Activated naive CD4-positive, alpha-beta T cell (primary cell): ENCODE results near the gene MAPK10.

ENCODE experiments used
- DNase-seq, 4 experiments: peaks; one replicate each; lab custom pipeline; 2025; lab: John Stamatoyannopoulos, UW

Gene MAPK10

DNA sequence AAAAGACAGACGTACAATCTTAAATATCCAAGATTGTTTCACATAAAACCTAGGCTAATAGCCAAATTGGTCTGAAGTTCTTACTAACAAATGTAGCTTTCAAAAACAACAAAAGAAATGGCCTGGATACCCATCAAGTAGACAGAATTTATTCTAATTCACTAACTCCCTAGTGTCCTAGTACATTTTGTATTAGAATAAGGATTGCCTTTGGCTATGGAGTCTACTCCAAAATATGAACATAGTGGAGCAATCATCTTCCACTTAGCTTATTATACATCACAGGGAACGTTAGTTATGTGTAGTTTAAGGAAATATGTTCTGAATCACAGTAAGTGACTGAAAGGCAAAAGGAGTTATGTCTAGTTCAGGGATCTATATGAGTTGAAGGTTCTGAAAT is 81.7 kb downstream of the MAPK10 start:
- DNase-seq = no peak

DNA sequence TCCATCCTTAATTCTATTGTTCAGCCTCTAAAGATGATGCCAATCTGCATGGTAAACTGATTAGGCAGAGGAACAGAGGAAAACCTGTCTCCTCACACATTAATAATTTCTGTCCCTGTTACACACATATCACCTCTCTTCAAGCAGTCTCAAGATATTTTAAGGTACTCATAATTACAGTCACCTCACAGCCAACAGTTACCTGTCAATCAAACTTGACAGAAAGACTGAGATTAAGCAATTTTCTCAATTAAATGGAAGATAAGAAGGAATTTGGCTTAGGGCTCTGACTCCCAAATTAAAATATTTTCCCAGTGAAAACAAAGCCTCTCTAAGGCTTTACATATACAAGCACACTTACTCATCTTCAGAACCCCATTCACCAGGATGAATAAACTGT is 85.2 kb downstream of the MAPK10 start:
- no peak for DNase-seq

DNA sequence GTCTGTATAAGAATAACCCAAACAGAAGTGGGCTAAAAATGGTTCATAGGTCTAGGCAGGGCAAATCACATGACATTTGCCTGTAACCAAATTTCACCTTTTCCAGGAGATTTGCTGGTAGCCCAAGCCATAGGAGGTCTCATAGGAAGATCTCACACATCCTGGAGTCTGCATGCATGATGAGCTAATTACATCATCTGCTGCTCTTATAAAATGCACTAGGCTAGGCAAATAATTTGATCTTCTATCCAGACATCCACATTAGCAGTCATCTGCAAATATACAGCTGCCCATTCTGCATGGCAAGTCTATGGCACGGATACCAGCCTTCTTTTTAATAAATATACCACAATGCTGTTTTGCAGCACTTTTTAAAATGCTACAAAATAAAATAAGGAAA is 87.2 kb downstream of the MAPK10 start:
- DNase-seq = no peak

DNA sequence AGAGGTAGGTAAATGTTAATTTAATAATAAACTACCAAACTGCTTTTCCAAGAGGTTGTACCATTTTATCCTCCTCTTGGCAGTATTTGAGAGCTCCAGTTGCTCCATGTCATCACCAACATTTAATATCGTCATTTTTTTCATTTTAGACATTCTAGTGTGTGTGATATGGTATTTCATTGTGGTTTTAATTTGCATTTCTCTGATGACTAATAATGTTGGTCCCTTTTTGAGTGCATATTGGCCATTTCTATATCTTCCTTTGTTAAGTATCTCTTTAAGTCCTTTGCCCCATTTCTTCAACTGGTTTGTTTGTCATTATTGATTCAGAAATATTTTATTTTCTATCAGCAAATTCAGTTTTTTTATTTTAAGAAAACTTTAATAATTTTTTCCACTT is 88.8 kb downstream of the MAPK10 start:
- no peak for DNase-seq

DNA sequence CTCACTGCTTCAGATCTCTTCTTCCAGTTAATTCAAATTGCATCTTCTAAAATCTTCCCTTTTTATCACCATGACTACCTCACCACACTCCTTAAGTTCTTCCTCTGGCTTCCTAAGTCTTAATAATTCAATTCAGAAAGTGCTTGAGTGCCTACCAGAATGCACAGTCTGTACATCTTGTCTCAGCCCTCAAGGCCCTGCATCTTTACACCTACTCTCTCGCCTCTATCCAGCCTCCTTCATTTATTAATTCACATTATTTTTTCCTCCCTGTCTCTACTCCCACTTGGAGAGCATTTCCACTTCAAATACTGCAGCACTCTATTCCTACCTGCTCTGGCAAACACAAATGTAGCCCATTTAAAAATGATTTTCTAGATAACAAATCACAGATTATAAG is 90.5 kb downstream of the MAPK10 start:
- no peak for DNase-seq

DNA sequence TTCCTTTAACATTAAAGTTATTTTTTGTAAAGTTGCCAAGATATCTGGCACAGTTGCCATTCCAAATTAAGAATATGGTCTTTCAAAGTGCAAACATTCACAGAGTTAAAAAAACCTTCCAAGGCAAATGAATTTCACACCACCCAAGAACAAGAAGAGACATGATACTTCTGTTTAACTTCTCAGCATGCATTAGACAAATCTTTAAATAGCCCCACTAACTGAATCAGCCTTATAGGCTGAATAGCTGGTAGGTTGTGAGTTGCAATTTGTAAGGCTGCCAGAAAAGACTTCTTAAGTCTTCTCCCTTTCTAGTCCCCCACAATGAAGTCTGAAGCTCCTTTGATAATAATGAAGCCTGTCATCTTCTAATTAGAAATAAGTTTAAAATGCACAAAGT is 95.6 kb downstream of the MAPK10 start:
- DNase-seq = no peak

DNA sequence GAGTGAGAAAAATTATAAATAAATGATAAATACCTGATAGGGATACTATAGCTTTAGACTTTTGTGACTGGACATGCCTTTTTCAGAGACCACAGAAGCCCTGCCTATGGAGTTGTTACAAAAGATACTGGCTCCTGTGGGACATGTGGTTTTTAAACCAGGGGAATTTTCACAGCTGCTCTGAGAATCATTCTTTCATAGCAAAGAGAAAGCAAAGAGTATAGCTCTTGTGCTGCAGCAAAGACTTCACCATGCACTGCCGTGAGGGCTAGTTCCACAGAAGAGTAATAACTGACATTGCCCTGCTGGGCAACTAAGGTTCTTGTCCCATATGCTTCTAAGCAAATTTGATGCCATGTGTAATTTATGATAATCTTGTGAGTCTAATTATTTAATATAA is 98.2 kb downstream of the MAPK10 start:
- no peak for DNase-seq

DNA sequence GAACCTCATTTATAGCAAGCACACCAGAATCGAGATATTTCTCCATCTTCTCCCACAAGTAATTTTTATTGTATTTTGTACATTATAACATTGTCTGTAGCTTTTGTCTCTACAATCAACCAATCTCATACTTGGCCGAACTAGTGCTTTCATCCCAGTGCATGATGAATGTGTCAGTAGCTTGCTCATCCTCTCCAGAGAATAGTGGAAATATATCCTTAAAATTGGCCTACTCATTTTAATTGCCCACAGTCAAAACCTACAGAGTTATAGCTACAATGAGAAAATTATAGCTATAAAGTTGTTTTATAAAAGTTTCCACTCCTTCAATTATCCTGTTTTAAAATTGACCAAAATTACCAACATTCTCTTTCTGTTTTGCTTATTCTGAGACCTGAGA is 103.8 kb downstream of the MAPK10 start:
- DNase-seq = no peak

DNA sequence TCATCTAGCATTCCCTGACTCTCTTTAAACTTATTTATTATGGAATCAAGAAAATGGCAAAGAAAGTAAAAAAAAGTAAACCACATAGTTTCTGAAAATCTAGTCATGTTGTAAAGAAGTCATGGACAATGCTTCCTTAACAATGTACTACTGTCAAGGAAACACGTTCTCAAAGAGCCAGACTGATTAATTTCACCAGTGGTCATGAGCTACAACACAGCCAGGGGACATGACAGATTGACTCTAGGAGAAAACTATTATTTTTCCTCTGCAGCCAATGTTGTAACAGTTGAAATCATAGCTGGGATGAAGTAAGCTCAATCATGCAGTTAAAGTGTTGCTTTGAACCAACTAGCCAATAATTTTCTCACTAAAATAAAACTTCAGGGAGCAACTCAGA is 109.2 kb downstream of the MAPK10 start:
- no peak for DNase-seq

DNA sequence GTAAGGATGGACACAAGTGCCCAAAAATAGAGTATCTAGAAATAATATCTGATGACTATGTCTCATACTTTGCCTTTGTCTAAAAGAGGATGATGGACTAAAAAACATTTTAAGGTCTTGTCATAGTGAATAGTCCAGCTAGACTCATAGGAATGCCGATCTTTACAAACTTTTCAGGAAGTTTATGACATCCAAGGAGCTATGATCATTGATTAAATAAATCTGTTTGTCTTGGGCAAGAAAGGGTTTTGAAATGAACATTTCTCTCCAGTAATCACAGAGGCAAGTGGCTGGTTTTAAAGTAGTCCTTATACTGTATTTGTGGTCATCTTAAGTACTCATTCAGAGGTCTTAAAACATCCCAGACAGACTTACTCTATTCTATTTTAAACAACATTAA is 109.8 kb downstream of the MAPK10 start:
- no peak for DNase-seq

DNA sequence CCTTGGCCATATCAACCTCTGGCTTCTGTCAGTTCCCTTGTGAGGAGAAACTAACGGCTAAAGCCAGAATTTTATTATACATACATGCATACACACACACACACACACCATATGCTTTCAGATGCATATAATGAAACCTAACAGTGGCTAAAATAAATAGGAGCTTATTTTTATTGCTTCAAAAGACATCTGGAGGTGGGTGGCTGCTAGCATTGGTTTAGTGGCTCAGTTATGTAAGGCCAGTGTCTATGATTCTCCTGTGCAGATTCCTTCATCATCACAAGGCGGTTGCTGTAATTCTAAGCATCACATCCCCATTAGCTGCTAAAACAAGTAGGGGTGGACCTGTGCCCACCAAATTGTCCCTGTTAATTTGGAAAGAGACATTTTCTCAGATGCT is 110.8 kb downstream of the MAPK10 start:
- no peak for DNase-seq

DNA sequence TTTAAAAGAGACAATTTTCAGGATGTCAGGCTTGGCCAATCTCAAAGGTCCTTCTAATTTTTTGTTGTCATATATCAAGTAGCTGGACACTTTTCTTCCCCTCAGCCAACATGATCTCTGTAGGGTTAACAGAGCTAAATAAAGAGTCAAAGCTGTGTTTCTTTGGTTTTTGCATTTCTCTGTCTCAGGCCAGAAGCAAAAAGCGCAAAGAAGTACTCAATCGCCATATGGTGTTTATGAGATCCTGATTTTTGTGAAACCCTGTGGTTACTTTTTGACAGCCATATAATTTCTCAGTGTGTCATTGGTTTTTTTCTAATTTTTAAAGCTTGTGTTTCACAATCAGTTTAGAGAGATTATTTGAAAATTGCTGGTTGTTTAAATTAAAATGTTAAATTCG is 111.9 kb downstream of the MAPK10 start:
- no peak for DNase-seq

DNA sequence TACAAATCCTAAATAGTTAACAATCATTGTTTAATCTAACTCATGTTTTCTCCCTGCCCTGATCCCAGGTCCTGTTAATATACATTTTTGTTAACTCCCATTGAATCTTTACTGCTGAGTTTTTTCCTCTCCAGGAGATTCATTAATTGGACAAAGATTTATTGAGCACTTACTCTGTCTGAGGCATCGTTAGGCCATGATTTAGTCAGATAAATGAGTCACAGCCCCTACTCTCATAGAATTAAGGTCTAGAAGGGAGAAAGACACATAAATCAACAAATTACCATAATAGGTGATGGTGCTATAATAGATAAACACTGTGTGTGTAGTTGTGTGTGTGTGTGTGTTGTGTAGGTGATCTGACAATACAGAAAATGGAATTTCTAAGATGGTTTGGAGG is 112.5 kb downstream of the MAPK10 start:
- DNase-seq = no peak

DNA sequence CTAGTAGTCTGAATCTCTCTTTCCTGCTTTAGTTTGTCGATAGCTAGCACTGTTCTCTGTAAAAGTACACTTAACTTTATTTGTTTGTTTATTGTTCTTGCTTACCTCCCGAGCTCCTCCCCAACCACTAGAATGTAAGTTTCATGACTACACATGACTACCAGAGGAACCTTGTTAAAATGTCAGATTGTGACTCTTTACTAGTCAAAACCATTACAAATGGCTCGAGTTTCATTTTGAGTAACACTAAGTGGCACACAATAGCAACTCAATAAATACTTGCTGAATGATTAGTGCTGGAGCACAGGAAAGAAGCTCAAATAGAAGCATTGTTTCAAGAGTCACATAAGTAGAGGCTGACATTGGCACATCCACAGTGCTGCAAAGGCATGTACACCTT is 116.1 kb downstream of the MAPK10 start:
- DNase-seq = no peak

DNA sequence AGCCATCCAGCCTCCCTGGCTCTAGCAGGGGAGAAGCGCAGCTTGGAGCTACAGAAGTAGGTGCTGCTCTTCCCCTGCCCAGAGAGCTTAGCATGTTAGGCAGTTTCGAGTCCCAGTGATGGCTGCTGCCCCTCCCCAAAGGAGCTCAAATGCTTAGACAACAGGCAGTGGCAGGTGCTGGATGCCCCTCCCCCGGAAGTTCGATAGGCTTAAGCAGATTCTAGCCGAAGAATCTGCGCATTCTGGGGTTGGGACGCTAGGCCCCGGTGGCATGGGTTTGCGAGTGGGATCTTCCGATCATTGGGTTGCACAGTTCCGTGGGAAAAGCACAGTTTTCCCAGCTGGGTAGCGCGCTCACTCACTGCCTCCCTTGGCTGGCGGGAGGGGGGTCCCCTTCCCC is 117.2 kb downstream of the MAPK10 start:
- DNase-seq = no peak

DNA sequence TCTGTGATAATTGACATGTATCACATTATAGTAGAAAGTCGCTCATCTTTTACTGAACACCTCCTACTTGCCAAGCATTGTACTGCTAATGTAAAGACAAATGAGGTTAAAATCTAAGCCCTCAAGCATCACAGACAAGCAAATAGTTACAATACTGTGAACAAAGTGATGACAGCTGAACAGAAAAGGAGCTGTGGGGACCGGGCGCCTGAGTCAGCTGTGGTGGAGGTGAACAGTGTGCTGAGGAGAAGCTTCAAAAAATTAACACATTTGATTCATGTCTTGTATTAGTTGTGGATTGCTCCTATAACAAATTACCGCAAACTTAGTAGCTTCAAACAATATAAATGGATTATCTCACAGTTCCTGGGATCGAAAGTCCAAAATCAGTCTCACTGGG is 124.3 kb downstream of the MAPK10 start:
- no peak for DNase-seq

DNA sequence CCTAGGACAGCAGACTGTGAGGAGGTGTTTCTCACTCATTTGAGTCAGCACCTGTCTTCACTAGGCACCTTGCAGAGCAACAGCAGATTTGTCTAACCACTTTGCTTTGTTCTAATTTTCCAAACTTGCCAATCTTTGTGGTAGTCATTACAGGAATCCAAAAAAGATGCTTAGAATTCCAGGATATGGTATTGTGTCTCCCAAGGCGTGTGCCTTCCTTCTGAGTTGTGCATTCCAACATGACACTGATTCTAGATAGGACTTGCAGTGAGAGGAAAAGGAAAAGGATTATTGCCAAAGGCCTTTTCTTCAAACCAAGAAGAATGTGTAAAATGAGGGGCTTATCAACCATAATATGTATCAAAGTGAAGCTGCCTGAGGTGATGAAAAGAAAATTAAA is 126.2 kb downstream of the MAPK10 start:
- no peak for DNase-seq

DNA sequence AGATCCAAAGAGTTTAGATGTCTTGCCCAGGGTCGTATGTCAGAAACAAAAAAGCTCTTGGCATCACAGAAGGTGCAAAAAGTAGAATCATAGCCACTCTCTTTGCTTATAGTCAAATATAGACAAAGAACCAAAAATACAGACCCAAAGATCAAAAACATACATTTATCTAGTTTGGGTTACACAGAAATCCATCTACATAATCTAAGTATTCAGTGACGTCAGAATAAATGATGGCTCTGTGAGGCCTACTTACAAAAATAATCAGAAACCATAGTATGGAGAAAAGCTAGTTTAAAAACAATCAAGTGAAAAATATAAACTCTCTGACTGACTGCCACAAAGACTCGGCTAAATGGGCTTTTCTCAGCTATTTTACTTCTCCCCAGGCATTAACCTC is 126.8 kb downstream of the MAPK10 start:
- DNase-seq = no peak

DNA sequence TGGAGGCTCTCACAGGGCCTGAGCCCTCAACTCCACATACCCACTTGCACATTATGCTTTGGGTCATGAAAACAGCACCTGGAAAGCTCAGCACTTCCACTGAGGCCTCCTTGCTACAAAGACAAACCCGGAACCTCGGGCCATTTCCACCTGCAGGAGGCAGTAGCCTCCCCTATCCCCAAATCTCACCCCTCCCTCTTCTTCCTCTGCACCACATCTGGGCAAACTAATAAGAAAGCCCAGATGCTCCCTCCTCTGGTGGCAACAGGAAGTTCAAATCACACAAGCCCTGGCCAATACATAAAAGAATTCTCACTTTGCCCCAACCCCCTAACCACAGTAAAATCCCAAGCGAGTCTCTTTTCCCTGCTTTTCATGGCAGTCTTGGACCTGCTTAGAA is 136.4 kb downstream of the MAPK10 start:
- no peak for DNase-seq

DNA sequence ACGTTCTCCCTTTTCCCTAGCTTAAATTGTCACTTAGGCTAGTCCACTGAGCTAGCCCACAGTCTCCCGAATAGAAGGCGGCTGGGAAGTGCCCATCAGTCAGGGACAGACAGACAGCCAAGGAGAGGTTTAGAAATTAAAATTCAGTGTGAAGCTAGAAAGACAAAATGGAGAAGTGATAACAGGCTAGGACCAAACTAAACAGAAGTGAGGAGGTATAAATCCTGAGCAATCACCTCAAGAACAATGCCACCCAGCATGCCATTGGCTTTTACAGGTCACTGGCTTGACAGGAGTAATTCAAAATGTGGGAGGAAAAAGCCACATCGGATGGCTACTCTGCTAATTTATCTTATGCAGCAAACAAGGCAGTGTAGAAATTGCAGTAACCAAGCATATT is 138.9 kb downstream of the MAPK10 start:
- no peak for DNase-seq

DNA sequence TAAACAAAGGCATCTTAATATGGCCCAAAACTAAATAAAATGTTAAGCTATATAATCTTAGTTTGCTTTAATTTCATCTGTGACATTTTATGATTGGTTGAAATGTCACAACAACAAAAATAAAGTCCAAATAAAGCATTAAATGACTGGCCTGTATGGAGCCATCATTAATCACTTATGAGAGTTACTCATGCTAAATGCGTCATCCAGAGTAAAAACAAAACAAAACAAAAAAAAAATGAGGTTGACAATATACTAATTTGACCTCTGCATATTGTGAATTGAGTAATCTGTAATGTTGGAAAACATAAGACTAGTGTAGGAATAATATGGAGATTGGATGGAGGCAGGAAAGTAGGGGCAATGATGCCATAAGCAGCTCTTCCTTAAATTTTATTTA is 139.7 kb downstream of the MAPK10 start:
- no peak for DNase-seq

DNA sequence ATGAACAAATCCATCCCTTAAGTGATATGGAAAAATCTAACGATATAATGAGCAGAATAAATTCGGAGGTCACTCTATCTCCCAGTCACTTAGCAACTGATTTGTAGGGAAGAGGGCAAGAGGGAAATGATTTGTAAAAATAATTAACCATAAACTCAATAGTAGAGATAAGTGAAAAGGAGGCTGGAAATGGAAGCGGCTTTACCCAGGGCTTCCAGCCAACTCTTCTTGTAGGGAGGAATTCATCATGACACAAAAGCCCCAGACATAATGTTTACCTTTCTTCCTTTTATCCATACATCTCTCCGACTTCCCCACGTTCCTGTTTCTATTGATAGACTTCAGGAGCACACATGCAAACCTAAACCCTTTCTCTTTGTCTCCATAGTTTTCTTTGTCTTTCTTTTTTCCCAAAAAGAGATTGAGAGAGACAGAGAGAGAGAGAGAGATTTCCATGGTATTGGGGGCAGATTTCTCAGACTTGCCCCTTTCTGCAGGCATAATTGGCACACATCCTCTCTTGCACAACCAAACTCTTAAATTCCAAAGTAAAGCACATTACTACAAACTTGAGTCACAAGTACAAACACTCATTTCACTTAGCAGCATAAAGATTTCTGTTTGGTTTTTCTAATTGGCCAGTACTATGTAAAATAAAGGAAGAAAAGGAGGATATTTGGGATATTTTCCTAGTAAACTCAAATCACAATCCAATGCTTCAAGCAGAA is 140.9 kb downstream of the MAPK10 start:
- DNase-seq = no peak

DNA sequence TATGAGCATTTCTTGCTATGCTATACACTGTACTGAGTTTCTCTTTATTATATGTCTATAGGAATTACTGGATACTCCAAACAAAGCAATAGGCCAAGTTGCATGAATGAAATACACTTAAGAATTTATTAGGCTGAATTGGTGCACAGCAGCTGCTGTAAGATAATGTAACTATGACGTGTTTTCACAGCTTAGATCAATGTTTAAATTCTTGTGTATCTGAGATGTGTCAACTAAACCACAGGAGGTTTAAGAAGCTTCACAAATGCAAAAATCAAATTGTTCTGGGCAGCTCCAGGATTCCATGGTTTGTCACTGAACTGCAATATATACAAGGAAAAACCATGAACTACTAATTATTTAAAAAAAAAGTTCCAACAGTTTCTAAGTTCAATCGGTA is 156.7 kb downstream of the MAPK10 start:
- DNase-seq = no peak

DNA sequence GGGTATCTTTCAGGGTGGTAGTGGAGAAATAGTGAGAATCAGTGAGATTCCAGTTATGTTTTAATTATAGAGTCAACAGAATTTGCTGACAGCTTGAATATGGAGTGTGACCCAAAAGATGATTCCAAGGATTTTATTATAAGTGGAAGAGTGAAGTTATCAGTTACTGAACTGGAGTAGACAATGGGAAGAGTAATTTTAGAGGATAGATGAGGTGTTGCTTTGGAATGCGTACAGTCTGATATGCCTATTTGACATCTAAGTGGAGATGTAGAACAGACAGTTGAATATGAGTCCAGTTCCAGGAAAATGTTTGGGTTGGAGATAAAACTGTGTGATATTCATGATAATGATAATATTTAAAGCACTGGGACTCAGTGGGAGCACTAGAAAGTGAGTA is 174.2 kb downstream of the MAPK10 start:
- no peak for DNase-seq

DNA sequence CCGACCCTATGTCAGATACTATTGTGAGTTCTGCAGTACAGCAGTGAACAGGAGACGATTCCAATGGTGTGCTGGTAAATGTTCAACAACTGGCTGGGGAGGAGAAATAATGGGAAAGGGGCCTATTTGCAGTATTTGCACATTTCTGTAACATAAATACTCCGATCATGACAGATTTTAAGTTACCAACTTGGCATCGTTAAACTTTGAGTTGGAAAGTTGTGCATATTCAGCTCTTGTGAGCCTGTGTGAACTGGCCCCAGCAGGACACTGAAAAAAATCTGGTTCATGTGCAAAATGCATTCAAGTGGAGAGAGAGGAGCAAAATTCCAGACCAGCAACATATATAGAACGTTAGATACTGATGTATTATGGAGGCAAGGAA is 175.0 kb downstream of the MAPK10 start:
- DNase-seq = no peak
